ENCODE data around the gene DIP2B.

DIP2B gene

DNA sequence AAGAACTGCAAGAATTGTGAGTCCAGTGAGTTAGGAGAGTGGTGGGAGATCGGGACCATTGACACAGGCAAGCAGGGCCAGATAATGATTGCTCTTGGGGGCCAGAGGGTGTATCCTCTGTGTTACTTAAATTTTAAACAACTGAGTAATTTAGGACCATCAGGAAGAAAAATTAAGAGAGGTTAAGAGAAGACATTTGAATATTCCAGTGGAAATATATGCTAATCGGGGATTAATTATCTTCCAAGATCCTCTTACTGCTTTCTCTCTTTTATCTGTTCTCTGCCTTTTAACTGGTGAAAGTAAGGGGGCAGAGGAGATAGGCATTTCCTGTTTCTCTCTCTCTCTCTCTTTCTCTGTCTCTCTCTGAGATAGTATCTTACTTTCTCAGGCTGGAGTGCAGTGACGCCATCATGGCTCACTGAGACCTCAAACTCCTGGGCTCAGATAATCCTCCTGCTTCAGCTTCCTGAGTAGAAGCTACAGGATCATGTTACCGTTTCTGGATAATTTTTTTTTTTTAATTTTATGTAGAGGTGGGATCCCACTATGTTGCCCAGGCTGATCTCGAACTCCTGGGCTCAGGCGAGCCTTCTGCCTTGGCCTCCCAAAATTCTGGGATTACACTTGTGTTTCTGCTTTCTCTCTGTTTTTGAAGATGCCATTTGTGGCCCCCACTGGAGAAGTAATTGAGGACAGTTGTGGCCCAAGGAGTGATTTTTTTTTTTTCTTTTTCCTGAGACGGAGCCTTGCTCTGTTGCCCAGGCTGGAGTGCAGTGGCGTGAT, 85.1 kb downstream of the DIP2B start:
- no peak overlapping the region for H3K4me3 ChIP-seq (ENCODE audit: low read length)
- DNase-seq (ENCODE audit: low read depth) = peak; percentile 80
- TF ChIP-seq, protein P1, sequence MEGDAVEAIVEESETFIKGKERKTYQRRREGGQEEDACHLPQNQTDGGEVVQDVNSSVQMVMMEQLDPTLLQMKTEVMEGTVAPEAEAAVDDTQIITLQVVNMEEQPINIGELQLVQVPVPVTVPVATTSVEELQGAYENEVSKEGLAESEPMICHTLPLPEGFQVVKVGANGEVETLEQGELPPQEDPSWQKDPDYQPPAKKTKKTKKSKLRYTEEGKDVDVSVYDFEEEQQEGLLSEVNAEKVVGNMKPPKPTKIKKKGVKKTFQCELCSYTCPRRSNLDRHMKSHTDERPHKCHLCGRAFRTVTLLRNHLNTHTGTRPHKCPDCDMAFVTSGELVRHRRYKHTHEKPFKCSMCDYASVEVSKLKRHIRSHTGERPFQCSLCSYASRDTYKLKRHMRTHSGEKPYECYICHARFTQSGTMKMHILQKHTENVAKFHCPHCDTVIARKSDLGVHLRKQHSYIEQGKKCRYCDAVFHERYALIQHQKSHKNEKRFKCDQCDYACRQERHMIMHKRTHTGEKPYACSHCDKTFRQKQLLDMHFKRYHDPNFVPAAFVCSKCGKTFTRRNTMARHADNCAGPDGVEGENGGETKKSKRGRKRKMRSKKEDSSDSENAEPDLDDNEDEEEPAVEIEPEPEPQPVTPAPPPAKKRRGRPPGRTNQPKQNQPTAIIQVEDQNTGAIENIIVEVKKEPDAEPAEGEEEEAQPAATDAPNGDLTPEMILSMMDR (conservative IDR thresholded peaks at IDR 0.05; ENCODE audit: low read length) = no peak

DNA sequence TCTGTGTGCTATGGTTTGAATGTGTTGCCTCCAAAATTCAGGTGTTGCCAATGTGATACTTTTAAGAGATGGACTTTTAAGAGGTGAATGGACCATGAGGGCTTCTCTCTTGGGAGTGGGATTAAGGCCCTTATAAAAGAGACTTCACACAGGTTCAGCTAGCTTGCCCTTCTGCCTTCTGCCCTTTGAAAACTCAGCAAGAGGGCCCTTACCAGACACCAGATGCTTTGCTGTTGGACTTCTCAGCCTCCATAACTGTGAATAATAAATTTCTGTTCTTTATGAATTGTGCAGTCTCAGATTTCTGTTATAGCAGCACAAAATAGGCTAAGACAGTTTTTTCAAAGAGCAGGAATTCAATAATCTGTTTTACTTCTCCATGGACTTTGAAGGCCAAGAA, 86.1 kb downstream of the DIP2B start:
- DNase-seq (ENCODE audit: low read depth) = no peak
- no peak overlapping the region for H3K4me3 ChIP-seq (ENCODE audit: low read length)
- TF ChIP-seq, protein P1 (conservative IDR thresholded peaks at IDR 0.05; ENCODE audit: low read length) = no peak

DNA sequence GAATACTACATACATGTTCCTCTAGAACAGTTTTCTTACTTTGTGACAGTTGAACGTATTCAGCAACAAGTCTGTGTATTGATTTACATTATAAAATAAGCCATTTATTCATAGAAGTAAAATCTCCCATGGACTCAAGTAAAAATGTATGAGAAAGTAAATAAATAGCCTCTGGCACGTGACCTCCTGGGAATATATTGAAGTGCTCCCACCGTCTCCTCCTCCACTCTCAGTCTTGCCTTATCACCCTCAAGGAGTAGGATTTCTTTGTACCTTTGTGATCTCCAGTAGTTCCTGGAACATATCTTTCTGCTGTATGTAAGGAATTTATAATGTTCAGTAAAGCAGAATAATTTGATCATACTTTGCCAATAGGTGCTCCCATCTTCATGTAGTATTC, 90.9 kb downstream of the DIP2B start:
- no peak for DNase-seq (ENCODE audit: low read depth)
- no peak overlapping the region for H3K4me3 ChIP-seq (ENCODE audit: low read length)
- TF ChIP-seq, protein P1 (conservative IDR thresholded peaks at IDR 0.05; ENCODE audit: low read length) = no peak

DNA sequence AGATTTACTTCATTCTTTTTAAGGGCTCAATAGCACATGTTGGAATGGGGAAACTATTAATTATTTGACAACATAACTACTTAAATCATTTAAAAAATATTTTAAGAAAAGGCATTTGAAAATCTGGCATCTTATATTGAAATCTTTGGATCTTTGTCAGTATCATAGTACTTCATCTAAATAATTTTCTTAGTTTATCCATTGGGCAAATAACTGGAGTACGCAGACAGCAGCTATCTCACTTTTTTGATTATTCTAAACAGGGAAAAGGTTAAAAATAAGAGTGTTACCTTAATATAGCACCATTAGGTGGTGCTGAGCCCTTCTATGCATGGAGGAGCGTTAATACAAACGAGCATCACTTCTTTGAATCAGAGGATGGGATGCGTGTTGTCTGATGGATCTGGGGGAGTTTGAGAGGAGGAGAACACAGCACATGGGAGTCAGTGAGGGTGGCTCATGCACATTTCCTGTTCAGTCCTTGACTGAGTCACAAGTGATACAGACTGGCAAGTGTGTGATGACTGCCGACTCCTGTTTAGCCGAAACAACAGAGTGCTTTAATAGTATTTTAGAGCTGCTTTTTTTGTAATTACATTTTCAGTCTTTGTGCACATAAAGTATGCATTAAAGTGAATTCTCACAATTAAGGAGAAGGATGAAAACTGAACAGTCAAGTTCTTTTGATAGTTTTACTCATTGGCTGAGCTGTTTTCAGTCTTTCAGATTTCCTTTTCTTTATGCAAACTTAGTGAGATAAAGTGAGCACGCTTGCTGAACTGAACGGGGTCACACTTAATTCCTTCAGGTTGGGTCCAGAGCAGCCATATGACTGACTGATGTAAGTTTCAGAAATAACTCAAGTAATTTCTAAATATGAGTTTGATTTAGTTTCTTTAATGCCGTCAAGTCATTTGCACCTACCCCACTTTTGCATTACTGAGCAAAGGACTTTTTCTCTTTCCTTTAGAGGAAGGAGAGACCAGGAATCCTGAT, 92.7 kb downstream of the DIP2B start:
- peak; percentile 71 for DNase-seq (ENCODE audit: low read depth)
- TF ChIP-seq, protein P1 (conservative IDR thresholded peaks at IDR 0.05; ENCODE audit: low read length) = no peak; the same call in 1 of the 2 replicates
- H3K4me3 ChIP-seq (ENCODE audit: low read length) = peak overlapping the region; percentile 8

DNA sequence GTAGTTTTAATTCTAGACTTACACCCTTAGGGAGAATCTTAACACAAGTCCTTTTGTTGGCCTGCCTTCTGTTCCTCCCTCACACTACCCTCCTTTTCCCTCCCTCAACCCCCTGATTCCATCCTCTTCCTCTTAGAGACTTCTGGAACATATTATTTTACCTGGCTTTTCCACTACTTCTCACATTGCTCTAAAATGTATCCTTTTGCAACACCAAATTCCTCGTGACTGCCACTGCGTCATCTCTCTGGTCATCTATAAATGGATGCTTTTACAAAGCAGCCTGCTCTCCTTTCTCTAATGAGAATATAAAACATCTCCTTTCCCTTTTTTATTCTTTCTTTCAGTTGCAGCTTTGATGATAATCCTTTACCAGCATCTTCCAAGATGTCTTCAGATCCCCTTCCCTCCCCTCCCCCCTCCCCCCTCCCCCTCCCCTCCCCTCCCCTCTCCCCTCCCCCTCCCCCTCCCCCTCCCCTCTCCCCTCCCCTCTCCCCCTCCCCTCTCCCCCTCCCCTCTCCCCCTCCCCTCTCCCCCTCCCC, 93.6 kb downstream of the DIP2B start:
- TF ChIP-seq, protein P1 (conservative IDR thresholded peaks at IDR 0.05; ENCODE audit: low read length) = no peak
- DNase-seq (ENCODE audit: low read depth) = peak; percentile 50
- H3K4me3 ChIP-seq (ENCODE audit: low read length) = no peak overlapping the region

DNA sequence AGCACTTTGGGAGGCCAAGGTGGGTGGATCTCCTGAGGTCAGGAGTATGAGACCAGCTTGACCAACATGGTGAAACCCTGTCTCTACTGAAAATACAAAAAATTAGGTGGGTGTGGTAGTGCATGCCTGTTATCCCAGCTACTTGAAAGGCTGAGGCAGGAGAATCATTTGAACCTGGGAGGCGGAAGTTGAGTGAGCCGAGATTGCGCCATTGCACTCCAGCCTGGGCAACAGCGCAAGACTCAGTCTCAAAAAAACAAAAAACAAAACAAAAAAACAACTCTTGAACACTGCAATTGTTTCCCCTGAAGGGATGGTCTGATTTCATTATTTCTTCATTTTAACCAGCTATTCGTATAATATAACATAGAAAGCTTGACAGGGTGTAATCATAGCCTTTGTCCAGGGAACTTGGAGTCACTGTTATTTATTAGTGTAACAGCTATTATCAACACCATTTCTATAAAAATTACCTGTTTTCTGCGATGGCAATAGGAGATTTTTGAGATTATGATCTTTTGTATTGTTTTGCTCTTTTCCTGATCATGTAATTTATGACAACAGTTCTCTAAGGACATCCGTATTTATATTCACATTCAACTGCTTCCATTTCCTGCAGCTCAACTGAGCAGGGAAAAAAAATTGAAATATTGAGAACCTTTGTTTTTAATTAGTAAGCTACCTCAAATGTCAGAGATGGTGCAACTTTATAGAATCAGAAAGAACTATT, 94.7 kb downstream of the DIP2B start:
- no peak for DNase-seq (ENCODE audit: low read depth)
- TF ChIP-seq, protein P1 (conservative IDR thresholded peaks at IDR 0.05; ENCODE audit: low read length) = no peak
- H3K4me3 ChIP-seq (ENCODE audit: low read length) = no peak overlapping the region

Data from AG10803 (cell line).